DMS79 treated with DMSO at 0.1 percent for 48 hours (cell line): ENCODE results near the gene MT1M.
"Not testable (repeated sequence)": the region's sequence is repeated elsewhere in the genome, so short reads cannot be mapped to it uniquely, and the experiment has no call there.

Experiments
- DNase-seq: peaks from one replicate; lab custom pipeline; 2025; lab: John Stamatoyannopoulos, UW

Gene MT1M

DNA sequence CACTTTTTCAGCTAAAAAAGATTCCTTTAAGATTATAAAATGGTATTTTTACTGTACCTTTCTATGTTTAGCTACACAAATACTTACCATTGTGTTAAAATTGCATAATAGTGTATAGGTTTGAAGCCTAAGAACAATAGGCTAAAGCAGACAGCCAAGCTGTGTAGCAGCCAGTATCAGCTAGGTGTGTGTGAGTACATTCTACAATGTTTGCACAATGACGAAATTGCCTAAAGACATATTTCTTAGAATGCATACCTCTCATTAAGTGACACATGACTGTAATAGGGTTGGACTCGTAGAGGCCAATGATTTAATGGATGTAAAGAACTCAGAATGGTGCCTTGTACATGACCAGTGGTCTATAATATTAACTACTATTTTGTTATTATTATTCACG lies 17.4 kb downstream of the MT1M start:
- no peak for DNase-seq

DNA sequence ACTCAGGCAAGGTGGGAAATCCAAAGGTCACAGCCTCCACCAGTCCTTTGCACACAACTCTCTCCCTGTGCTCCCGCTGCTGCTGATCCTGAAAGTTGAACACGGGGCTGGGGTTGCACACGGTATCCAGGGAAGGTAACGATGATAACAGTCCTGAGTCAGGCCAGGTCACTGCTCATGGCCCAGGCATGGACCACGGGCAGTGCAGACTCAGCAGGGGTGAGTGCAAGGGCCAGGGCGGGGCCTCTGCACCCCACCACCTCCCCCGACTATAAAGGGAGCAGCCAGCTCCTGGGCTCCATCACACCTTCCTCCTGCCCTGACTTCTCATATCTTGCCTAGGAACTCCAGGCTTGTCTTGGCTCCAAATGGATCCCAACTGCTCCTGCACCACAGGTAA lies 19.1 kb downstream of the MT1M start, which contains the start of gene MT1B:
Gene MT1B, plus strand, starts transcription at position 301 of the 400 bp plus-strand sequence. Its CDS starts 68 bp downstream, at position 369.
- no peak for DNase-seq

- DNase-seq = no peak
Observed at GRCh38 chr16:56652600-56652999, 20.1 kb downstream of the MT1M start.

DNA sequence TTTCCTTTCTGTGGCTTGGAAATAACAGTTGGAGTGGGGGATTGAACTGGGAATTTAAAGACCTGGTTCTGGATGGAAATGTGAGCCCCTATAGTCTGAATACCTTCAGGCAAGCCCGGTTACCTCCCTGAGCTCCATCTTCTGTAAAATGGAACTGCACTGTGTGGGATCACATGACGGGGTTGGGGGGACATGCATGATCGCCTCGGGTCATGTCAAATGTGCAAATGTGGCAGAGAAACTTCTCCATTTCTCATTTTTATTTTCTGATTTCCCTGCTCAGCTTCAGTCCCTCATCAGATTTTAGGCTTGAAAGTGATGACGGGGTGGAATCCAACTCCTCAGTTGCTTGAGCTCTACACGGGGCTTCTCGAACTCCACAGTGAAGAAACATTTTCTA lies 20.8 kb downstream of the MT1M start:
- no peak for DNase-seq

- peak; percentile 42 for DNase-seq
Observed at GRCh38 chr16:56657555-56658326, 25.3 kb downstream of the MT1M start, which contains the start of gene MT1F. TSS of gene MT1F (plus strand) at chr16:56657959. CDS start at chr16:56658059, 100 bp downstream.

DNA sequence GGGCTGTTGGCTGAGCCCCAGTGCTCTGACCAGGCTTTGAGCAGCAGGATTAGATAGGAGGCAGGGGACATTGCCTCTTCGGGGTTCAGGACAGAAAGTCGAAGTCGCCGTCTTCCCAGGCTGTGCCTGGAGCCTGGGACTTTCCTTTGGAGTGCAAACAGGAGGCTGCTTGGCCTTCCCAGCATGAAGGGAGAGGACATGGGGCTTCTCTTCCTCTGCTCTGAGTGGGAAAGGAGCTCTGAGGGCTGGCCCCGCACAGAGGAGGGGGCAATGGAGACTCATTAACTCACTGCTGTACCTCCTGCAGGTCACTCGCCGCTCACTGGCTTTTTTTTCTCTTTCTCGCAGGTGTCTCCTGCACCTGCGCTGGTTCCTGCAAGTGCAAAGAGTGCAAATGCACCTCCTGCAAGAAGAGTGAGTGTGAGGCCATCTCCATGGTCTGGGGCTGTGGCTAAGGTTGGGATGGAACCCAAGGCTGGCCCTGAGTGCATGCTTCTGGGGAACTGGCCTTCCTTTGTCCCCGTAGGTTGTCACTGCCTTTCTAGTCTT lies 25.9 kb downstream of the MT1M start:
- peak; percentile 2 for DNase-seq

DNA sequence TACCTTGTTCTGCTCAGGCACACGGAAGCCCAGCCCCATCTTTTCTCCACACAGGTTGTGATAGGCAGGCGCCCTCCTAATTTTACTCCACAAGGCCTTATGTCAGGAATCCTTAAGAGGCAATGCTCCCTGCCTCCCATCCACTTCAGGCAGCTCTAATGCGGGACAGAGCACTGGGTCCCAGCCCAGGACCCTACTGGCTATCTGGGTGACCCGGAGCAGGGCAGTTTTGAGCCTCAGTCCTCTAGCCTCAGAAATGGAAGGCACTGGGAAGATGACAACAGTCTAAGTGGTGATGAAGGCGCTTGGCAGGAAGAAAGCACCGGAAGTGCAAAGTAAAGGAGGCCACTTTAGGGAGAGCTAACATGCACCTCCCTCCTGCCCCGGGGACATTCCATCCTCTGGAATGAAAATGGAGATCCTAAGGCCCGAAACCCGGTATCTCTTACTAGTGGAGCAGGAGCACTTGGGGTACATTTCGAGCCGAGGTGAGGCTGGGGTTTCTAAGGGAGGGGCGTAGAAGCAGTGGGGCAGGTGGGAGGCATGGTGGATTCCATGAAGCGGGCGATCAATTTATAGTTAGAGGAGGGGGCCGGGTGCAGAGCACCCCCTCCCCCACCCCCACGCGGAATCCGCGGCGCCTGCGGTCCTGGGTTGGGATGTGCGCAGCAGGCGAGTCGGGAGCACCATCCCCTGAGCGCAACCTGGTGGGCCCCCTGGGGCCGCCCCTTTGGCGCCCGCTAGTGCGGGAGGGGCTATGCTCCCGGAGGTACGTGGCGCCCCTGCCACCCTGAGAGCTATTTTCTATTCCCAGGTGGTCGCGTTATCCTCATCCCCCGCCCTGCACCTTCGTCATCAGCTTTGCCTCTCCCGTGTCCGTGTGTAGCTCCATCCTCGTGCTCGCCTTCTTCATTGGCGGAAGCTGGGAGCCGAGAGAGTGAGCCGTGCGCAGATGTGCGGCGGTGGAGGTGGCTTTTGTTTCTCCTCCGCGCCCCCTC lies 30.2 kb downstream of the MT1M start:
- no peak for DNase-seq

DNA sequence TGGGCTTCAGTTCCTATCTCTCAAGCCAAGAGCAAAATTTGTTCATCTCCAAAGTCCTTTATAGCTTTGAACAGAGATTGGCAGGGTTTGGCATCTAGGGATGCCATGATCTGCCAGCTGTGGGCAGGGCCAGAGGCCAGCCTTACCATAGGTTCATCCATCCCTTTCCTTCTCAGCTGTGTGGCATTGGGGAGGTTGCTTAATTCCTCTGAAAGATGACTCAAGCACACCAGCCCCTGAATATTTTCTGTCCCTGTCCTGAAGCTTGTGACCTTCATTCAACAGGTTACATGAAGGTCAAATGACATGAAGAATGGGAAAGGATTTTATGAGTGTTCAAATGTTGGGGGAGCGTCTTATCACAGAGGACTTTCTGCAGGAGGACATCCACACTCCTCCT lies 32.0 kb downstream of the MT1M start:
- DNase-seq = no peak

DNA sequence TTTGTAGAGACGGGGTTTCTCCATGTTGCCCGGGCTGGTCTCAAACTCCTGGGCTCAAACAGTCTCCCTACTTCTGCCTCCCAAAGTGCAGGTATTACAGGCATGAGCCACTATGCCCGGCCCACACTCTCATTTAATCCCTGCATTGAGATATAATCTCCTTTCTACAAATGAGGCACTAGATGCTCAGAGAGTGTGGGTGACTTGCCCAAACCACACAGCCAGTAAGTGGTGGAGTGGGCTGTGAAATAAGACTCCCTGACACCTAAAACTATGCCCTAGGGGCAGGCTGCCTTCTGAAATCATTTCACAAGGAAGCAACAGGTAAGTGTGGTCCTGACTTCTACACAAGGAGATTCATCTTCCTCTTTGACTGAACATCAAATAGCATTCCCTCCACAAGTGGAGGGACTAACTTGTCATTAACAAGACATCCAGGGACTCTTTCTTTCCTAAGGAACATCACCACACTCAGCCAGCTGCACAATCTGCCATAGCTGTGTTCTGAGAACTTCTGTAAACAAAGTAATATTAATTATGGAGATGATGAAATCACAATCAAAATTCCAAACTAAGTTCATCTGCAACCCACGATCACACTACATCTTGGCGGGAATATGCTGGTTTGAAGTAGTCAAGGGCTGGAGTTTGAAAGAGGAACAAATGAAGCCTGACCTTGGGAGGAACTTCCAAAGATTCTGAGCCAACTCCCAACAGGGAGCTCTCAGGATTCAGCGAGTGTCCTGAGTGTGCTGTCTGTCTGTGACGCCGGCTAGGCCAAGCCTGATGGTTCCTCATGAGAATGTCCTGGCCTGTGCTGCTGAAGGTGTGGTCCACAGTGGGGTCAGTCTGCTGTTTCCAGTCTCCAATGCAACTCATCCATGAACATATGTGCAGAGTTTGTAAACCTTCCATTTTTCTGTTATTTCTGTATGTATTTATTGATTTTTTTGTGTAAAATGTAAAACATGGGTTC lies 33.1 kb downstream of the MT1M start:
- DNase-seq = not testable (repeated sequence)

- DNase-seq = peak; percentile 3
Observed at GRCh38 chr16:56667581-56668571, 35.4 kb downstream of the MT1M start, which contains the start of gene MT1G. TSS of gene MT1G (minus strand) at chr16:56668065. CDS start at chr16:56667993, 72 bp downstream.

- peak; percentile 1 for DNase-seq
Observed at GRCh38 chr16:56669005-56669839, 36.8 kb downstream of the MT1M start, which contains the start of gene MT1H. TSS of gene MT1H (plus strand) at chr16:56669814. CDS start at chr16:56669885, 71 bp downstream.

DNA sequence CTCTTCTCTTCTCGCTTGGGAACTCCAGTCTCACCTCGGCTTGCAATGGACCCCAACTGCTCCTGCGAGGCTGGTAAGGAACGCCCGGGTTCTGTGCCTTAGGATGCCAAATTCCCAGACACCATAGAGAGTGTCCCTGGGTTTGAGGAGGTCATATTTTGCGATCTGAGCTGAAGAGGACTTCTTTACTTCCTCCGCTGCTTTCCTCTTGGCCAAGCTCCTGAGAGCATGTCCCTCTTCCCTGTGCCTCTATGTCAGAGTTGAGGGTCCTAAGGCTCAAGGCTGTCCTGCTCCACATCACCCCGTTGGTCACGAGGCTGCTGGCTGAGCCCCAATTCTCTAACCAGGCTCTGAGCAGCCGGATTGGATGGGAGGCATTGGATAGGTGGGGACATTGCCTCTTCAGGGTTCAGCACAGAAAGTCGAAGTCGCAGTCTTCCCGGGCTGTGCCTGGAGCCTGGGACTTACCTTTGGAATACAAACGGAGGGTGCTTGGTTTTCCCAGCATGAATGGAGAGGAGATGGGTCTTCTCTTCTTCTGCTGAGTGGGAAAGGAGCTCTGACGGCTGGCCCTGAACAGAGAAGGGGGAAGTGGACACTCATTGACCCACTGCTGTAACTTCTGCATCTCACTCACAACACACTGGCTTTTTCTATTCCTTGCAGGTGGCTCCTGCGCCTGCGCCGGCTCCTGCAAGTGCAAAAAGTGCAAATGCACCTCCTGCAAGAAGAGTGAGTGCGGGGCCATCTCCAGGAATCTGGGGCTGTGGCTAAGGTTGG lies 37.6 kb downstream of the MT1M start:
- no peak for DNase-seq

- DNase-seq = no peak
Observed at GRCh38 chr16:56670620-56670934, 38.1 kb downstream of the MT1M start.

GRCh38 chr16:56671691-56672090 lies 39.2 kb downstream of the MT1M start:
- not testable (repeated sequence) for DNase-seq

DNA sequence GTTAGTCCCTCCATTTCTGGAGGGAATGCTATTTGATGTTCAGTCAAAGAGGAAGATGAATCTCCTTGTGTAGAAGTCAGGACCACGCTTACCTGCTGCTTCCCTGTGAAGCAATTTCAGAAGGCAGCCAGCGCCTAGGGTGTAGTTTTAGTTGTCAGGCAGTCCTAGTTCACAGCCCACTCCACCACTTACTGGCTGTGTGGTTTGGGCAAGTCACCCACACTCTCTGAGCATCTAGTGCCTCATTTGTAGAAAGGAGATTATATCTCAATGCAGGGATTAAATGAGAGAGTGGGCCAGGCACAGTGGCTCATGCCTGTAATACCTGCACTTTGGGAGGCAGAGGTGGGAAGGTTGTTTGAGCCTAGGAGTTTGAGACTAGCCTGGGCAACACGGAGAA lies 39.7 kb downstream of the MT1M start:
- DNase-seq = not testable (repeated sequence)

DNA sequence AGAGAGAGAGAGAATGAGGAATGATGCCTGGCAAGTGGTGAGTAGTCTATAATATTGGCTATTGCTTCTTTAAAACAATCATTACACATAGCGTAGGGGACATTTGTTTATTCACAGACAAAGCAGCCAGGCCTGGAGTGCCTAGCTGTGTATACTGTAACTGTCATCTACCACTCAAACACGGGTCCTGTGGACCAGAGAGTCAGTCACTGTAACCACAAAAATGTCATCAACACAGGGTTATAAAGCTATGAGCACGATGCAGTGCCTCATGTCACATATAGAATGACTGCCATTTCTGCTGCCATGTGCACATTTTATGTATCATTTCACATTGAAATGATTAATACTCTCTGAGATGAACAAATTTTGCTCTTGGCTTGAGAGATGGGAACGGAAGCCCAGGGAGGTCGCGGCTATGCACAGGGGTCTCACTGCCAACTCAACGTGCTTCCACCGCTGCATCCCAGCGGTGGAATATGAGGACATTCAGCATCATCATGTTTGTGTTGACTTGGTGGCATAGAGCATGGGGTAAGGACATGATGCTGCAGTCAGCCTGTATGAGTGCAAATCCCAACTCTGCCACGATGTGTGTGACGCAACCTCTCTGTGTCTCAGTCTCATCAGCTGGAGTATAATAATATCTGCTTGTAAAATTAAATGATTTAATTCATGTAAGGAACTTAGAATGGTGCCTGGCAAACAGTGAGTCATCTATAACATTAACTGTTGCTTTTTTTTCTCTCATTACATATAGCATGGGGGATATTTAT lies 40.5 kb downstream of the MT1M start:
- no peak for DNase-seq

- no peak for DNase-seq
Observed at GRCh38 chr16:56673921-56674320, 41.5 kb downstream of the MT1M start.
